GM12875 (cell line): ENCODE measurements around the gene DNAJC3.
"Not testable (repeated sequence)": the region's sequence is repeated elsewhere in the genome, so short reads cannot be mapped to it uniquely, and the experiment has no call there.

ENCODE experiments used
- H3K4me3 ChIP-seq: one replicate; pipeline ENCODE4 v1.5.1; 2011; ENCODE audit warnings: low read depth, low read length, control low read depth
- TF ChIP-seq, protein P1 (sequence below): IDR thresholded peaks from 2 replicates; pipeline ENCODE4 v1.5.1; 2011; ENCODE audit warnings: low read depth, mild to moderate bottlenecking, control low read depth, inconsistent platforms, low read length, moderate library complexity, borderline replicate concordance; ENCODE audit not compliant: insufficient read depth

Gene DNAJC3

DNA sequence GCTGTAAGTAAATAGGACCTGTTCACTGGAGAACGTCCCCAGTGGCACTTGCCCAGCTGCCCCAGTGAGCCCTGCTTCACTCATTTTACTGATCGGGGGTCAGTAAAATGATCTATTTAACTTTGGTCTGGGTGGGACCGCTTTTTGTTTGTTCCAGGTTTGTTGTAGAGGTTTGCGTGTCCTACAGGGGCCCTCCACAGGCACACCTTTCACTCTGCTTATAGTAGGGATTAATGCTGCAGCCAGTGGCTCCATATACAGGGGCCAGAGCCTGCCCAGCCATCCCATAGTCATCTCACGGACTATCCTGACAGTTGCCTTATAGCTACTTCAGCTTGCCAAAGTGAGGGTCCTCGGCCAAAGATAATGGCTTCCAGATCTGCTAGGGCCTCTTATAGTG, 104.1 kb downstream of the DNAJC3 start:
- TF ChIP-seq, protein P1, sequence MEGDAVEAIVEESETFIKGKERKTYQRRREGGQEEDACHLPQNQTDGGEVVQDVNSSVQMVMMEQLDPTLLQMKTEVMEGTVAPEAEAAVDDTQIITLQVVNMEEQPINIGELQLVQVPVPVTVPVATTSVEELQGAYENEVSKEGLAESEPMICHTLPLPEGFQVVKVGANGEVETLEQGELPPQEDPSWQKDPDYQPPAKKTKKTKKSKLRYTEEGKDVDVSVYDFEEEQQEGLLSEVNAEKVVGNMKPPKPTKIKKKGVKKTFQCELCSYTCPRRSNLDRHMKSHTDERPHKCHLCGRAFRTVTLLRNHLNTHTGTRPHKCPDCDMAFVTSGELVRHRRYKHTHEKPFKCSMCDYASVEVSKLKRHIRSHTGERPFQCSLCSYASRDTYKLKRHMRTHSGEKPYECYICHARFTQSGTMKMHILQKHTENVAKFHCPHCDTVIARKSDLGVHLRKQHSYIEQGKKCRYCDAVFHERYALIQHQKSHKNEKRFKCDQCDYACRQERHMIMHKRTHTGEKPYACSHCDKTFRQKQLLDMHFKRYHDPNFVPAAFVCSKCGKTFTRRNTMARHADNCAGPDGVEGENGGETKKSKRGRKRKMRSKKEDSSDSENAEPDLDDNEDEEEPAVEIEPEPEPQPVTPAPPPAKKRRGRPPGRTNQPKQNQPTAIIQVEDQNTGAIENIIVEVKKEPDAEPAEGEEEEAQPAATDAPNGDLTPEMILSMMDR = no peak
- H3K4me3 ChIP-seq = no peak overlapping the region

DNA sequence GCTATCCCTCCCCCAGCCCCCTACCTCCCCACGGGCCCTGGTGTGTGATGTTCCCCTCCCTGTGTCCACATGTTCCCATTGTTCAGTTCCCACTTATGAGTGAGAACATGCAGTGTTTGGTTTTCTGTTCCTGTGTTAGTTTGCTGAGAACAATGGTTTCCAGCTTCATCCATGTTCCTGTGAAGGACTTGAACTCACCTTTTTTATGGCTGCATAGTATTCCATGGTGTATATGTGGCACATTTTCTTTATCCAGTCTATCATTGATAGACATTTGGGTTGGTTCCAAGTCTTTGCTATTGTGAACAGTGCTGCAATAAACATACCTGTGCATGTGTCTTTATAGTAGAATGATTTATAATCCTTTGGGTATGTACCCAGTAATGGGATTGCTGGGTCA, 105.0 kb downstream of the DNAJC3 start:
- H3K4me3 ChIP-seq = not testable (repeated sequence)

- TF ChIP-seq, protein P1 = no peak
- no peak overlapping the region for H3K4me3 ChIP-seq
Measured at GRCh38 chr13:95783747-95784146, 106.8 kb downstream of the DNAJC3 start.

- no peak overlapping the region for H3K4me3 ChIP-seq
- TF ChIP-seq, protein P1 = no peak
Measured at GRCh38 chr13:95784161-95784899, 107.4 kb downstream of the DNAJC3 start.

DNA sequence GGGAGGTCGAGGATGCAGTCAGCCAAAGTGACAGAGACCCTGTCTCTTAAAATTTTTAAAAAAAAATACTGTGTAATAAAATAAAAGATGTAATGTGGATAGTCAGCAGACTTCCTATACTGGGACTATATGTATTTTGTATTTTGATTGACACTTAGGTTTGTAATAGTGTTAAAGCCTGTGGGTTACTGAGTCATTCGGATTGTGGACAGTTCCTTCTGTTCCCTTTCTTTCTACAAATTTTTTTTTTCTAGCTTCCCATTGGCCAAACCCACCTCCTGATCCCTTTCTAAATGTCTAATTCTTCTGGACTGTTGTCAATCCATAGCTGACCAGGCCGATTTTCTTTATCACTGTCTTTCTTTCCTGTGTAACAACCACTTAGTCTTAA, 108.0 kb downstream of the DNAJC3 start:
- H3K4me3 ChIP-seq = no peak overlapping the region
- TF ChIP-seq, protein P1 = no peak

DNA sequence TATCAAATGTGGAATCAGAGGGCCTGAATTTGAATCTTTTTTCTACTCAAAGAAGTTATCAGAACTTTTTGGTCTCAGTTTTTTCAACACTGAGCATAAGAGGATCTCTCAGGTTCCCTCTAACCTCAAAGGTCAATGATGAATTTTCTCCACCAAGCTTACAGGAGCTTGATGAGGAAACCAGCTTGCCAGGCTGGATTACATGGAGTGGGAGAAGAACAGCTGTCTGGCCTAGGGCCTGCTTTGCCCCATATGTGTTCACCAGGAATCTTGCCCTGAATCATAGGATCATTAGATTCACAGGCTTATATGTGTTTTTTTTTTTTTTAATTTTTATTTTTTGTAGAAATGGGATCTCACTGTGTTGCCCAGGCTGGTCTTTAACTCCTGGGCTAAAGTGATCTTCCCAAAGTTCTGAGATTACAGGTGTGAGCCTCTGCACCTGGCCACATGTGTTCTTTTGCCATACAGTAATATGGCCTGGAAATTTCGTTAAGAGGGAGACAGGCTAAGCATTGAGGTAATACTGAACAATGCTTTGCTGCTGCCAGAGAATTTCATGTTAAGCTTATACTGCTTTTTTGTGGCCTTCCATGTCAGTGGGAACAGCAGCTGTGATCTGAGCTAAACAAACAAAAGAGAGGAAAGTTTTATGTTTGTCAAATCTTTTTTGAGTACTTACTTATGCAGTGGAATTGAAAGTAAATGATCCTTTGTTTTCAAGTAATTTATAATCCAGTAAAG, 110.6 kb downstream of the DNAJC3 start:
- H3K4me3 ChIP-seq = no peak overlapping the region
- TF ChIP-seq, protein P1 = no peak

GRCh38 chr13:95788100-95788463, 111.1 kb downstream of the DNAJC3 start:
- TF ChIP-seq, protein P1 = no peak
- no peak overlapping the region for H3K4me3 ChIP-seq

GRCh38 chr13:95789315-95789714, 112.4 kb downstream of the DNAJC3 start:
- H3K4me3 ChIP-seq = not testable (repeated sequence)
